Activated naive CD4-positive, alpha-beta T cell (primary cell): ENCODE data around the gene ASPM.
"Not testable (repeated sequence)": the region's sequence is repeated elsewhere in the genome, so short reads cannot be mapped to it uniquely, and the experiment has no call there.

ENCODE experiments used
- DNase-seq, 4 experiments: peaks; one replicate each; lab custom pipeline; 2025; lab: John Stamatoyannopoulos, UW

The ASPM gene

GRCh38 chr1:197145446-197146024 is 934 bp downstream of the ASPM start:
- DNase-seq: no peak

GRCh38 chr1:197144570-197145325 is 1.7 kb downstream of the ASPM start:
- no peak for DNase-seq

- no peak for DNase-seq
Observed at GRCh38 chr1:197143276-197143675, 3.2 kb downstream of the ASPM start.

- no peak for DNase-seq
Observed at GRCh38 chr1:197141575-197141974, 4.9 kb downstream of the ASPM start.

- DNase-seq: no peak
Observed at GRCh38 chr1:197140121-197140520, 6.3 kb downstream of the ASPM start.

- DNase-seq: no peak
Observed at GRCh38 chr1:197139169-197139568, 7.3 kb downstream of the ASPM start.

GRCh38 chr1:197137322-197137721 is 9.1 kb downstream of the ASPM start:
- no peak for DNase-seq

- DNase-seq: no peak
Observed at GRCh38 chr1:197130677-197131304, 15.7 kb downstream of the ASPM start.

GRCh38 chr1:197129698-197130097 is 16.8 kb downstream of the ASPM start:
- DNase-seq: no peak

- DNase-seq: no peak
Observed at GRCh38 chr1:197127246-197127912, 19.1 kb downstream of the ASPM start.

GRCh38 chr1:197126691-197127090 is 19.8 kb downstream of the ASPM start:
- no peak for DNase-seq

GRCh38 chr1:197124376-197124775 is 22.1 kb downstream of the ASPM start:
- no peak for DNase-seq

- no peak for DNase-seq
Observed at GRCh38 chr1:197116156-197116555, 30.3 kb downstream of the ASPM start.

GRCh38 chr1:197106869-197107268 is 39.6 kb downstream of the ASPM start:
- no peak for DNase-seq

GRCh38 chr1:197103300-197103699 is 43.2 kb downstream of the ASPM start:
- DNase-seq: no peak

GRCh38 chr1:197101978-197102377 is 44.5 kb downstream of the ASPM start:
- DNase-seq: no peak

- DNase-seq: no peak
Observed at GRCh38 chr1:197100677-197101076, 45.8 kb downstream of the ASPM start.

GRCh38 chr1:197099444-197099843 is 47.0 kb downstream of the ASPM start:
- DNase-seq: no peak

- not testable (repeated sequence) for DNase-seq
Observed at GRCh38 chr1:197096971-197097370, 49.5 kb downstream of the ASPM start.

- DNase-seq: no peak
Observed at GRCh38 chr1:197096137-197096536, 50.3 kb downstream of the ASPM start.

- DNase-seq: no peak
Observed at GRCh38 chr1:197093226-197093885, 53.1 kb downstream of the ASPM start.

- no peak for DNase-seq
Observed at GRCh38 chr1:197092491-197093023, 53.9 kb downstream of the ASPM start.
